ENCODE measurements around the gene STARD9. TPM values are rescaled to one million over a fixed set of nuclear protein-coding genes. Genes with fewer than 3 reads are reported as not detected.

STARD9 gene
- total RNA-seq, 2 donors from 2014 or later = 8.9 to 22.6 TPM

DNA sequence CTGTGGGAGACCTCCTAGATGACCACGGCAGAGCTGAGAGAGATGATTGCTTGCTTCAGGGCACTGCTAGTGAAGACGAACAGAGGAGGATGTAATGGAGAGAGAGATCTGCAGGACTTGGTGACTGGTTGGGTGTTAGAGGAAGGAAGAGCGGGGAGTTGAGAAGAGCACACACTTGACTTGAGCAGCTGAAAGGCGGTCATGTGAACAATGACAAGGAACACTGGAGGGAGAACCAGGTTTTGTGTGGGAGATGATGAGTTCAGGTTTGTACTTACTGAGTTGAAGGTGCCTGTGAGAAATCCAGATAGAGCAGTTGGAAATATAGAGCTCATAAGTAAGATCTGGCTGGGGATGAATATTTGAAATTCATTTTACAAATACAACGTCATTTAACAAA is 121.2 kb downstream of the STARD9 start:
- H3K27ac Mint-ChIP-seq = no peak overlapping the region

GRCh38 chr15:42704492-42704926 is 129.1 kb downstream of the STARD9 start:
- no peak overlapping the region for H3K27ac Mint-ChIP-seq
- H3K4me1 Mint-ChIP-seq (ENCODE audit: low read depth in 2 of 2) = no peaks in the 10 kb centered on the region
- ATAC-seq (peak; percentile 89 to 90), DNase-seq (ENCODE audit: low spot score) (peak; percentile 75)
- no peak overlapping the region for H3K4me3 Mint-ChIP-seq
- no peaks in the 10 kb centered on the region for H3K36me3 Mint-ChIP-seq
- no peaks in the 10 kb centered on the region for H3K9me3 Mint-ChIP-seq
- H3K27me3 Mint-ChIP-seq = no peaks in the 10 kb centered on the region

More for the DNA sequence above, 121.2 kb downstream of the STARD9 start:
- no peak for ATAC-seq
- Mint-ChIP-seq H3K27me3 (no peaks in the 10 kb centered on the region), H3K9me3 (no peaks in the 10 kb centered on the region), H3K4me3 (no peak overlapping the region), H3K36me3 (peaks cover 7% of the 10 kb centered on the region), H3K4me1 (ENCODE audit: low read depth in 2 of 2) (peaks cover 2 to 3% of the 10 kb centered on the region in 2 donors)
- DNase-seq (ENCODE audit: low spot score) = no peak

GRCh38 chr15:42705336-42705735 is 129.9 kb downstream of the STARD9 start:
- ATAC-seq (no peak), DNase-seq (ENCODE audit: low spot score) (no peak)
- Mint-ChIP-seq H3K9me3 (no peaks in the 10 kb centered on the region), H3K27me3 (no peaks in the 10 kb centered on the region), H3K27ac (no peak overlapping the region), H3K4me3 (no peak overlapping the region), H3K36me3 (no peaks in the 10 kb centered on the region), H3K4me1 (ENCODE audit: low read depth in 2 of 2) (no peaks in the 10 kb centered on the region)

DNA sequence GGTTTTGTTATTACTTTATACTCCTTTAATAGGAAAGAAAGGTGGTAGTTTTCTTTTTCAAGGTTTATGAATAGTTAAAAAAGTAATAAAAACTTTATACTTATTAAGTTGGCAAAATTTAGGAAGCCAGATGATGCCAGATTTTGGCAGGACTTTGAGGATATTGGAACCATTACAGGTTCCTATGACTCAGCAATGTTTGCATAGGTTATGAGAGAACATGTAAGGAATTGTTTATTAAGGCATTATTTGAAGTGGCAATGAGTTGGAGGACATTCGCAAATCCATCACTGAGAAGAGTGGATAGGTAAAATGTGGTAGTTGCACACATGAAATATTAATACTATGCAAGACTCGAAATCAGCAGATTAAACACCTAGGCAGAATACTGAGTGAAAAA is 131.7 kb downstream of the STARD9 start:
- Mint-ChIP-seq H3K36me3 (no peaks in the 10 kb centered on the region), H3K4me1 (ENCODE audit: low read depth in 2 of 2) (peaks cover 0 to 3% of the 10 kb centered on the region in 2 donors), H3K4me3 (no peak overlapping the region), H3K27me3 (no peaks in the 10 kb centered on the region), H3K9me3 (no peaks in the 10 kb centered on the region), H3K27ac (no peak overlapping the region)
- DNase-seq (ENCODE audit: low spot score) = no peak
- no peak for ATAC-seq

GRCh38 chr15:42707873-42708544 is 132.6 kb downstream of the STARD9 start:
- Mint-ChIP-seq H3K27ac (no peak overlapping the region), H3K4me1 (ENCODE audit: low read depth in 2 of 2) (peaks cover 0 to 3% of the 10 kb centered on the region in 2 donors), H3K36me3 (no peaks in the 10 kb centered on the region), H3K4me3 (no peak overlapping the region), H3K27me3 (no peaks in the 10 kb centered on the region), H3K9me3 (no peaks in the 10 kb centered on the region)
- DNase-seq (ENCODE audit: low spot score) = no peak
- no peak for ATAC-seq

DNA sequence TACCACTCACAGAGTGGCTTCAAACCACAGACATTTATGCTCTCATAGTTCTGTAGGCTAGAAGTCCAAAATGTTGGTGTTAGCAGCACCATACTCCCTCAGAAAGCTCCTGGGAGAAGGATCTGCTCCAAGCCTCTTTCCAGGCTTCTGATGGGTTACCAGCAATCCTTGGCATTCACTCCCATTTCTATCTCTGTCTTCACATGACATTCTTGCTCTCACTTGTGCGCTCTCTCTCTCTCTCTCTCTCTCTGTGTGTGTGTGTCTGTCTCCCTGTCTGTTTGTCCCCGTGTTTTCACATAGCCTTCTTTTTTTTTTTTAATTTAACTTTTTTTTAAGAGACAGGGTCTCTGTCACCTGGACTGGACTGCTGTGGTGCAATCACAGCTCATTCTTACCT is 135.3 kb downstream of the STARD9 start:
- DNase-seq (ENCODE audit: low spot score) = no peak
- no peak overlapping the region for H3K4me3 Mint-ChIP-seq
- H3K36me3 Mint-ChIP-seq = no peaks in the 10 kb centered on the region
- H3K4me1 Mint-ChIP-seq (ENCODE audit: low read depth in 2 of 2) = peaks cover 0 to 3% of the 10 kb centered on the region in 2 donors
- no peak overlapping the region for H3K27ac Mint-ChIP-seq
- no peaks in the 10 kb centered on the region for H3K27me3 Mint-ChIP-seq
- no peaks in the 10 kb centered on the region for H3K9me3 Mint-ChIP-seq
- no peak for ATAC-seq

GRCh38 chr15:42711746-42712145 is 136.3 kb downstream of the STARD9 start:
- Mint-ChIP-seq H3K27ac (no peak overlapping the region), H3K36me3 (no peaks in the 10 kb centered on the region), H3K9me3 (no peaks in the 10 kb centered on the region), H3K4me3 (no peak overlapping the region), H3K27me3 (no peaks in the 10 kb centered on the region), H3K4me1 (ENCODE audit: low read depth in 2 of 2) (peaks cover 0 to 3% of the 10 kb centered on the region in 2 donors)
- no peak for ATAC-seq
- DNase-seq (ENCODE audit: low spot score) = no peak

DNA sequence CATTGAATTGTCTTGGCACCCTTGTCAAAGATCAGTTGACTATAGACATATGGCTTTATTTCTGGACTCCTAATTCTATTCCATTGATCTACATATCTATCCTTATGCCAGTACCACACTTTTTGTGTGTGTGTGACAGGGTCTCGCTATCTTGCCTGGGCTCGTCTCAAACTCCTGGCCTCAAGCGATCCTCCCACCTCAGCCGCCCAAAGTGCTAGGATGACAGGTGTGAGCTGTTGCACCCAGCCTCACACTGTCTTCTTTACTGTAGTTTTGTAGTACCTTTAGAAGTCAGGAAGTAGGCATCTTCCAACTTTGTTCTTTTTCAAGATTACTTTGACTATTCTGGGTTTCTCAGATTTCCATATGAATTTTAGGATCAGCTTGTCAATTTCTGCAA is 137.2 kb downstream of the STARD9 start:
- H3K4me3 Mint-ChIP-seq = no peak overlapping the region
- H3K4me1 Mint-ChIP-seq (ENCODE audit: low read depth in 2 of 2) = peaks cover 0 to 3% of the 10 kb centered on the region in 2 donors
- no peak for DNase-seq (ENCODE audit: low spot score)
- no peaks in the 10 kb centered on the region for H3K27me3 Mint-ChIP-seq
- H3K36me3 Mint-ChIP-seq = no peaks in the 10 kb centered on the region
- H3K9me3 Mint-ChIP-seq = no peaks in the 10 kb centered on the region
- no peak for ATAC-seq
- H3K27ac Mint-ChIP-seq = no peak overlapping the region

- H3K9me3 Mint-ChIP-seq = no peaks in the 10 kb centered on the region
These were observed 140.7 kb downstream of the STARD9 start for GRCh38 chr15:42716125-42716524.

DNA sequence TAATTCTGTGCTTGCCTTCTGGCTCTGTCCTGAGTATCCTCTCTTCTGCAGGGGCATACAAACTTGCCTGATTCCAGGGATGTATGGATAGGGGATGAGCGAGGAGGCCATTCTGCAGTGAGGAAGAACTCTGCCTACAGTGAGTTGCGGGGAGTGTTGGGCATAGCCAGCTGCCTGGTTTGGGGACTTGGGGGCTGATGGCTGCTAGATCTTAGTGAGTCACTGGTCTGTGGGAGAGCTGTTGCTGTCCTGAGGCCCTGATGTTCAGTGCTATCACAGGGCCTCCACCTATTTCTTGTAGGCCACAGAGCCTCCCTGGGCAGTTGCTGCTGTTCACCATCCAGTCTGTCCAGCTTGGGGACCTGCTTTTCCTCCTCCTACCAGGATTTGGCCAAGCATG is 141.2 kb downstream of the STARD9 start:
- DNase-seq (ENCODE audit: low spot score) (no peak), ATAC-seq (no peak)
- H3K4me3 Mint-ChIP-seq = no peak overlapping the region
- no peak overlapping the region for H3K27ac Mint-ChIP-seq
- no peaks in the 10 kb centered on the region for H3K27me3 Mint-ChIP-seq
- peaks cover 0 to 4% of the 10 kb centered on the region in 2 donors for H3K4me1 Mint-ChIP-seq (ENCODE audit: low read depth in 2 of 2)
- no peaks in the 10 kb centered on the region for H3K36me3 Mint-ChIP-seq
- no peaks in the 10 kb centered on the region for H3K9me3 Mint-ChIP-seq

More at GRCh38 chr15:42716125-42716524, 140.7 kb downstream of the STARD9 start:
- Mint-ChIP-seq H3K4me3 (no peak overlapping the region), H3K36me3 (no peaks in the 10 kb centered on the region), H3K4me1 (ENCODE audit: low read depth in 2 of 2) (peaks cover 0 to 4% of the 10 kb centered on the region in 2 donors), H3K27ac (no peak overlapping the region), H3K27me3 (no peaks in the 10 kb centered on the region)
- DNase-seq (ENCODE audit: low spot score) = no peak
- ATAC-seq = no peak

- Mint-ChIP-seq H3K27me3 (no peaks in the 10 kb centered on the region), H3K9me3 (no peaks in the 10 kb centered on the region), H3K36me3 (no peaks in the 10 kb centered on the region), H3K4me1 (ENCODE audit: low read depth in 2 of 2) (peaks cover 0 to 4% of the 10 kb centered on the region in 2 donors), H3K4me3 (no peak overlapping the region), H3K27ac (no peak overlapping the region)
- ATAC-seq (no peak), DNase-seq (ENCODE audit: low spot score) (no peak)
These were observed 143.6 kb downstream of the STARD9 start for GRCh38 chr15:42719043-42719442.

GRCh38 chr15:42720071-42720470 is 144.7 kb downstream of the STARD9 start:
- H3K9me3 Mint-ChIP-seq = no peaks in the 10 kb centered on the region
- H3K36me3 Mint-ChIP-seq = no peaks in the 10 kb centered on the region
- H3K27me3 Mint-ChIP-seq = no peaks in the 10 kb centered on the region
- DNase-seq (ENCODE audit: low spot score) = no peak
- peaks cover 0 to 4% of the 10 kb centered on the region in 2 donors for H3K4me1 Mint-ChIP-seq (ENCODE audit: low read depth in 2 of 2)
- no peak for ATAC-seq
- no peak overlapping the region for H3K4me3 Mint-ChIP-seq
- H3K27ac Mint-ChIP-seq = peak overlapping the region; percentile 54 to 63

- DNase-seq (ENCODE audit: low spot score) = no peak
- no peak overlapping the region for H3K27ac Mint-ChIP-seq
- no peaks in the 10 kb centered on the region for H3K36me3 Mint-ChIP-seq
- H3K27me3 Mint-ChIP-seq = no peaks in the 10 kb centered on the region
- no peak overlapping the region for H3K4me3 Mint-ChIP-seq
- no peak for ATAC-seq
- H3K4me1 Mint-ChIP-seq (ENCODE audit: low read depth in 2 of 2) = peaks cover 0 to 4% of the 10 kb centered on the region in 2 donors
- H3K9me3 Mint-ChIP-seq = no peaks in the 10 kb centered on the region
These were observed 145.6 kb downstream of the STARD9 start for GRCh38 chr15:42721016-42721415.

GRCh38 chr15:42721916-42722315 is 146.5 kb downstream of the STARD9 start:
- Mint-ChIP-seq H3K9me3 (no peaks in the 10 kb centered on the region), H3K4me1 (ENCODE audit: low read depth in 2 of 2) (peaks cover 0 to 4% of the 10 kb centered on the region in 2 donors), H3K27ac (no peak overlapping the region), H3K36me3 (peaks cover 5% of the 10 kb centered on the region), H3K27me3 (no peaks in the 10 kb centered on the region), H3K4me3 (no peak overlapping the region)
- DNase-seq (ENCODE audit: low spot score) = no peak
- no peak for ATAC-seq

GRCh38 chr15:42723068-42723467 is 147.7 kb downstream of the STARD9 start:
- no peaks in the 10 kb centered on the region for H3K9me3 Mint-ChIP-seq
- no peaks in the 10 kb centered on the region for H3K27me3 Mint-ChIP-seq
- H3K27ac Mint-ChIP-seq = no peak overlapping the region
- DNase-seq (ENCODE audit: low spot score) = no peak
- peaks cover 9% of the 10 kb centered on the region for H3K36me3 Mint-ChIP-seq
- H3K4me3 Mint-ChIP-seq = no peak overlapping the region
- H3K4me1 Mint-ChIP-seq (ENCODE audit: low read depth in 2 of 2) = peaks cover 0 to 4% of the 10 kb centered on the region in 2 donors
- ATAC-seq = no peak
